Mesendoderm (in vitro differentiated cells): Measurements from ENCODE around the gene DNAJB1.

Experiments used
- DNase-seq: peaks from one replicate; pipeline ENCODE4 v3.0.0; 2013
- H2AK5ac ChIP-seq: 2 replicates; pipeline ENCODE4 v1.6.1; 2013; ENCODE audit warnings: low read length, inconsistent platforms
- H2BK120ac ChIP-seq: 2 replicates; pipeline ENCODE4 v1.6.1; 2013; ENCODE audit warnings: low read depth, mild to moderate bottlenecking, low read length, moderate library complexity, mixed read lengths
- H2BK15ac ChIP-seq: replicated peaks from 2 replicates; pipeline ENCODE4 v1.6.1; 2013; ENCODE audit warnings: low read depth, mild to moderate bottlenecking, moderate library complexity
- H2BK5ac ChIP-seq: 2 replicates; pipeline ENCODE4 v1.6.1; 2013; ENCODE audit warnings: low read length, inconsistent platforms
- H3K18ac ChIP-seq: 2 replicates; pipeline ENCODE4 v1.6.1; 2013; ENCODE audit warnings: mild to moderate bottlenecking, low read length, mixed read lengths
- H3K23ac ChIP-seq: one replicate; pipeline ENCODE4 v1.6.1; 2013; ENCODE audit warnings: low read length
- H3K27ac ChIP-seq: 2 replicates; pipeline ENCODE4 v1.5.1; 2013; ENCODE audit warnings: low read depth, mild to moderate bottlenecking, inconsistent platforms, low read length, moderate library complexity
- H3K27me3 ChIP-seq: 2 replicates; pipeline ENCODE4 v1.6.1; 2013; ENCODE audit warnings: low read length, control low read depth, mild to moderate bottlenecking, inconsistent platforms; ENCODE audit not compliant: insufficient read depth, poor library complexity
- H3K36me3 ChIP-seq: 2 replicates; pipeline ENCODE4 v1.6.1; 2013; ENCODE audit warnings: low read length, inconsistent platforms; ENCODE audit not compliant: control insufficient read depth, insufficient read depth
- H3K4ac ChIP-seq: one replicate; pipeline ENCODE4 v1.6.1; 2013; ENCODE audit warnings: low read depth, mild to moderate bottlenecking, low read length, moderate library complexity
- H3K4me1 ChIP-seq: 2 replicates; pipeline ENCODE4 v1.6.1; 2013; ENCODE audit warnings: low read depth, low read length, inconsistent platforms; ENCODE audit not compliant: control insufficient read depth
- H3K4me2 ChIP-seq: 2 replicates; pipeline ENCODE4 v1.6.1; 2013; ENCODE audit warnings: low read length
- H3K4me3 ChIP-seq: 2 replicates; pipeline ENCODE4 v1.5.1; 2013; ENCODE audit warnings: mild to moderate bottlenecking, low read length
- H3K56ac ChIP-seq: one replicate; pipeline ENCODE4 v1.6.1; 2013; ENCODE audit warnings: low read length
- H3K79me1 ChIP-seq: 2 replicates; pipeline ENCODE4 v1.6.1; 2013; ENCODE audit warnings: low read length, inconsistent platforms
- H3K79me2 ChIP-seq: 2 replicates; pipeline ENCODE4 v1.6.1; 2013; ENCODE audit warnings: mild to moderate bottlenecking, low read length; ENCODE audit not compliant: control insufficient read depth, insufficient read depth
- H3K9ac ChIP-seq: 2 replicates; pipeline ENCODE4 v1.6.1; 2013; ENCODE audit warnings: low read length, inconsistent platforms
- H4K5ac ChIP-seq: one replicate; pipeline ENCODE4 v1.6.1; 2013; ENCODE audit warnings: low read length
- H4K8ac ChIP-seq: one replicate; pipeline ENCODE4 v1.6.1; 2013; ENCODE audit warnings: low read depth, mild to moderate bottlenecking, control low read depth, low read length, moderate library complexity
- WGBS: extraction: QIAGEN DNeasy Blood & Tissue Kit; methylation state at CpG from one replicate; pipeline ENCODE4 v1.1.7; 2013; ENCODE audit warnings: low lambda C conversion rate, missing lambda C conversion rate; ENCODE audit not compliant: insufficient coverage; ENCODE audit errors: extremely low coverage; 5-methylcytosine and 5-hydroxymethylcytosine counted together

The DNAJB1 gene

GRCh38 chr19:14473978-14474578 lies 44.1 kb downstream of the DNAJB1 start:
- Histone ChIP-seq H3K56ac (no peak overlapping the region), H4K5ac (no peak overlapping the region), H2AK5ac (no peak overlapping the region), H3K27ac (no peak overlapping the region), H4K8ac (no peak overlapping the region), H3K79me2 (no peaks in the 10 kb centered on the region), H3K9ac (no peak overlapping the region), H3K79me1 (no peaks in the 10 kb centered on the region), H3K36me3 (no peaks in the 10 kb centered on the region), H3K4me2 (no peak overlapping the region), H3K23ac (no peak overlapping the region), H2BK5ac (no peak overlapping the region), H3K4me1 (no peaks in the 10 kb centered on the region), H2BK120ac (no peak overlapping the region), H3K4ac (no peak overlapping the region), H3K27me3 (no peaks in the 10 kb centered on the region), H3K4me3 (no peak overlapping the region), H3K18ac (no peak overlapping the region), H2BK15ac (no peak overlapping the region)
- DNase-seq = no peak
- no CpG with 5 or more reads among the region's 53 CpGs for WGBS

- H4K5ac ChIP-seq = no peak overlapping the region
- H3K27ac ChIP-seq = no peak overlapping the region
- no peak for DNase-seq
Measured at GRCh38 chr19:14473073-14473977, 44.9 kb downstream of the DNAJB1 start.

GRCh38 chr19:14472202-14472938 lies 45.8 kb downstream of the DNAJB1 start:
- WGBS = no CpG with 5 or more reads among the region's 66 CpGs
- Histone ChIP-seq H3K36me3 (no peaks in the 10 kb centered on the region), H3K79me2 (no peaks in the 10 kb centered on the region), H2BK15ac (no peak overlapping the region), H3K56ac (peak overlapping the region; percentile 95), H3K18ac (peak overlapping the region; percentile 2), H2BK5ac (no peak overlapping the region), H3K23ac (peak overlapping the region; percentile 45), H2AK5ac (no peak overlapping the region), H3K27ac (no peak overlapping the region), H3K4ac (no peak overlapping the region), H3K27me3 (no peaks in the 10 kb centered on the region), H3K4me2 (peak overlapping the region; percentile 84), H4K5ac (no peak overlapping the region), H3K4me1 (no peaks in the 10 kb centered on the region), H2BK120ac (no peak overlapping the region), H3K9ac (peak overlapping the region; percentile 80), H4K8ac (no peak overlapping the region), H3K79me1 (no peaks in the 10 kb centered on the region), H3K4me3 (peak overlapping the region; percentile 25)
- DNase-seq = peak; percentile 79

More at GRCh38 chr19:14473073-14473977, 44.9 kb downstream of the DNAJB1 start:
- no peaks in the 10 kb centered on the region for H3K79me1 ChIP-seq
- no CpG with 5 or more reads among the region's 97 CpGs for WGBS
- no peak overlapping the region for H3K23ac ChIP-seq
- no peaks in the 10 kb centered on the region for H3K36me3 ChIP-seq
- H3K4me1 ChIP-seq = no peaks in the 10 kb centered on the region
- no peak overlapping the region for H3K4me2 ChIP-seq
- H3K18ac ChIP-seq = no peak overlapping the region
- H2BK120ac ChIP-seq = no peak overlapping the region
- no peak overlapping the region for H3K9ac ChIP-seq
- no peak overlapping the region for H3K4me3 ChIP-seq
- no peak overlapping the region for H2AK5ac ChIP-seq
- H3K79me2 ChIP-seq = no peaks in the 10 kb centered on the region
- H3K27me3 ChIP-seq = no peaks in the 10 kb centered on the region
- H4K8ac ChIP-seq = no peak overlapping the region
- no peak overlapping the region for H2BK15ac ChIP-seq
- no peak overlapping the region for H3K4ac ChIP-seq
- H3K56ac ChIP-seq = peak overlapping the region; percentile 95
- no peak overlapping the region for H2BK5ac ChIP-seq

GRCh38 chr19:14471436-14472187 lies 46.6 kb downstream of the DNAJB1 start:
- no CpG with 5 or more reads among the region's 46 CpGs for WGBS
- Histone ChIP-seq H4K8ac (no peak overlapping the region), H2BK15ac (no peak overlapping the region), H3K79me2 (no peaks in the 10 kb centered on the region), H3K18ac (no peak overlapping the region), H3K4me1 (no peaks in the 10 kb centered on the region), H2BK5ac (no peak overlapping the region), H3K4me2 (no peak overlapping the region), H3K27ac (no peak overlapping the region), H3K4me3 (no peak overlapping the region), H3K23ac (no peak overlapping the region), H3K27me3 (no peaks in the 10 kb centered on the region), H3K4ac (no peak overlapping the region), H2BK120ac (no peak overlapping the region), H3K79me1 (no peaks in the 10 kb centered on the region), H2AK5ac (no peak overlapping the region), H3K56ac (peak overlapping the region; percentile 34), H4K5ac (no peak overlapping the region), H3K36me3 (no peaks in the 10 kb centered on the region), H3K9ac (no peak overlapping the region)
- no peak for DNase-seq

GRCh38 chr19:14470031-14470876 lies 47.9 kb downstream of the DNAJB1 start:
- Histone ChIP-seq H3K23ac (no peak overlapping the region), H4K5ac (no peak overlapping the region), H2BK120ac (no peak overlapping the region), H3K27me3 (no peaks in the 10 kb centered on the region), H3K79me2 (no peaks in the 10 kb centered on the region), H3K36me3 (no peaks in the 10 kb centered on the region), H3K4me1 (no peaks in the 10 kb centered on the region), H3K18ac (no peak overlapping the region), H2BK15ac (no peak overlapping the region), H3K79me1 (no peaks in the 10 kb centered on the region), H3K4me2 (no peak overlapping the region), H3K56ac (no peak overlapping the region), H3K9ac (no peak overlapping the region), H3K4ac (no peak overlapping the region), H3K27ac (no peak overlapping the region), H4K8ac (no peak overlapping the region), H2AK5ac (no peak overlapping the region), H2BK5ac (no peak overlapping the region), H3K4me3 (no peak overlapping the region)
- no peak for DNase-seq
- no CpG with 5 or more reads among the region's 32 CpGs for WGBS
